HepG2 (cell line): ENCODE measurements around the gene PANK1. TPM values are rescaled to one million over a fixed set of nuclear protein-coding genes. Genes with fewer than 3 reads are reported as not detected.

Experiments used
- ATAC-seq: fragments of 200-7000 bp; cut with Tn5 transposase; 3 replicates; pipeline ENCODE4 v1.9.1; 2020; ENCODE audit warnings: mild to moderate bottlenecking, moderate library complexity
- BruUV-seq: library from RNA; stranded (reverse); fragments of 400-500 nt; replicated peaks from 2 replicates; lab custom pipeline; 2021; lab: Mats Ljungman, UMichigan
- CTCF ChIA-PET: fragments of 300-600 bp; formaldehyde crosslinking; extraction: SDS; loops from one replicate; lab custom pipeline; 2021; ENCODE audit warnings: low total read pairs, inconsistent platforms, low intra/inter-chr PET ratio; lab: Yijun Ruan, JAX
- POLR2A ChIA-PET: fragments of 350-600 bp; sonication (Branson Sonifier 250); formaldehyde crosslinking; loops from one replicate; lab custom pipeline; 2020; ENCODE audit warnings: antibody characterized with exemption, inconsistent platforms; lab: Yijun Ruan, JAX
- DNase-seq: peaks from one replicate; pipeline ENCODE4 v3.0.0-alpha.2; 2015; ENCODE audit warnings: low spot score
- FAIRE-seq: peaks from 3 replicates; lab custom pipeline; 2011; peaks lifted over from hg19 to GRCh38; lab: Jason Lieb, UNC
- H2AFZ ChIP-seq: one replicate; pipeline ENCODE4 v1.6.1; 2011; ENCODE audit warnings: low read length, inconsistent platforms
- H3K27ac ChIP-seq: fragments of 300-600 bp; 3 replicates; pipeline ENCODE4 v1.8.0; 2011; ENCODE audit warnings: mixed run types, mild to moderate bottlenecking, mixed read lengths, low read length, inconsistent platforms; ENCODE audit not compliant: insufficient read depth; ENCODE audit errors: extremely low read length
- H3K27me3 ChIP-seq, 2 experiments: fragments of 200-600 bp in 1 of 2; 2 replicates in 1 of 2; 3 replicates in 1 of 2; pipeline versions ENCODE4 v1.6.0 to v1.8.0; 2011; ENCODE audit warnings: low read length in 2 of 2, mild to moderate bottlenecking in 2 of 2, moderate library complexity in 2 of 2, inconsistent platforms in 1 of 2; ENCODE audit not compliant: insufficient read depth in 2 of 2, control insufficient read depth in 1 of 2
- H3K36me3 ChIP-seq, 2 experiments: fragments of 200-600 bp in 1 of 2; replicated peaks in 1 of 2; 2 replicates in 1 of 2; 3 replicates in 1 of 2; pipeline versions ENCODE4 v1.5.1 to v1.8.0; 2011; ENCODE audit warnings: low read length in 2 of 2, inconsistent platforms in 1 of 2; ENCODE audit not compliant: insufficient read depth in 2 of 2, control insufficient read depth in 1 of 2
- H3K4me1 ChIP-seq: 2 replicates; pipeline ENCODE4 v1.5.1; 2012; ENCODE audit warnings: low read length, inconsistent platforms; ENCODE audit not compliant: insufficient read depth
- H3K4me2 ChIP-seq: 2 replicates; pipeline ENCODE4 v1.6.0; 2011; ENCODE audit warnings: low read depth, low read length, inconsistent platforms
- H3K4me3 ChIP-seq, 3 experiments: fragments of 200-600 bp in 1 of 3; sonication (generic), shearing (Covaris generic) in 1 of 3; replicated peaks in 1 of 3; 2 replicates each; pipeline ENCODE4 v1.5.1; 2011 to 2016; ENCODE audit warnings: low read length in 3 of 3, inconsistent platforms in 2 of 3, low read depth in 2 of 3, mild to moderate bottlenecking in 2 of 3, control low read depth in 1 of 3, mixed read lengths in 1 of 3; ENCODE audit not compliant: insufficient read depth in 1 of 3
- H3K79me2 ChIP-seq: one replicate; pipeline ENCODE4 v1.6.1; 2011; ENCODE audit warnings: low read length, inconsistent platforms; ENCODE audit not compliant: insufficient read depth
- H3K9ac ChIP-seq: 2 replicates; pipeline ENCODE4 v1.6.0; 2011; ENCODE audit warnings: mild to moderate bottlenecking, low read depth, low read length, inconsistent platforms; ENCODE audit not compliant: insufficient read depth
- H3K9me3 ChIP-seq: 2 replicates; pipeline ENCODE4 v1.5.1; 2012; ENCODE audit warnings: mild to moderate bottlenecking, low read length
- H4K20me1 ChIP-seq: 2 replicates; pipeline ENCODE4 v1.6.0; 2011; ENCODE audit warnings: inconsistent platforms, mild to moderate bottlenecking, low read length, moderate library complexity; ENCODE audit not compliant: insufficient read depth
- GLI4 ChIP-seq: sonication (generic); formaldehyde crosslinking; IDR thresholded peaks from 2 replicates; pipeline ENCODE4 v1.5.1; 2020; ENCODE audit warnings: missing genetic modification reagents, mild to moderate bottlenecking, moderate library complexity, borderline replicate concordance
- MIER3 ChIP-seq: IDR thresholded peaks from 2 replicates; pipeline ENCODE4 v1.6.1; 2016; ENCODE audit warnings: missing compliant biosample characterization, borderline replicate concordance
- NCOA5 ChIP-seq: sonication (generic); formaldehyde crosslinking; IDR thresholded peaks from 2 replicates; pipeline ENCODE4 v1.4.0; 2020; ENCODE audit warnings: missing genetic modification reagents
- NR2F6 ChIP-seq, 2 experiments: IDR thresholded peaks; 2 replicates each; pipeline ENCODE4 v1.6.1; 2016; ENCODE audit warnings: antibody characterized with exemption in 1 of 2, mild to moderate bottlenecking in 1 of 2
- RAD21 ChIP-seq: fragments of 450-650 bp; formaldehyde crosslinking; IDR thresholded peaks from 2 replicates; pipeline ENCODE4 v1.5.0; 2020; ENCODE audit warnings: mild to moderate bottlenecking
- TBX3 ChIP-seq: fragments of 450-650 bp; IDR thresholded peaks from 2 replicates; pipeline ENCODE4 v1.6.1; 2017; ENCODE audit warnings: antibody characterized with exemption, mild to moderate bottlenecking, inconsistent platforms, borderline replicate concordance
- ZFP82 ChIP-seq: sonication (generic); formaldehyde crosslinking; IDR thresholded peaks from 2 replicates; pipeline ENCODE4 v1.5.1; 2020; ENCODE audit warnings: mild to moderate bottlenecking, missing genetic modification reagents, borderline replicate concordance
- ZFX ChIP-seq: sonication (generic); formaldehyde crosslinking; IDR thresholded peaks from 2 replicates; pipeline ENCODE4 v1.4.0; 2020; ENCODE audit warnings: mild to moderate bottlenecking, low read depth, missing genetic modification reagents, moderate library complexity
- ZNF143 ChIP-seq: sonication (generic); formaldehyde crosslinking; IDR thresholded peaks from 2 replicates; pipeline ENCODE4 v1.4.0; 2020; ENCODE audit warnings: missing genetic modification reagents
- ZNF557 ChIP-seq: sonication (generic); formaldehyde crosslinking; IDR thresholded peaks from 2 replicates; pipeline ENCODE4 v1.4.0; 2020; ENCODE audit warnings: missing genetic modification reagents
- ZNF577 ChIP-seq: sonication (generic); formaldehyde crosslinking; IDR thresholded peaks from 2 replicates; pipeline ENCODE4 v1.4.0; 2020; ENCODE audit warnings: mild to moderate bottlenecking, low read depth, missing genetic modification reagents, borderline replicate concordance
- ZNF580 ChIP-seq: IDR thresholded peaks from 2 replicates; pipeline ENCODE4 v1.6.1; 2016; ENCODE audit warnings: low read depth, borderline replicate concordance
- ZNF652 ChIP-seq: IDR thresholded peaks from 2 replicates; pipeline ENCODE4 v1.6.1; 2016; ENCODE audit warnings: low read depth, borderline replicate concordance
- WGBS: methylation state at CpG from one replicate; pipeline ENCODE4 v1.1.6; 2017; ENCODE audit warnings: low lambda C conversion rate; 5-methylcytosine and 5-hydroxymethylcytosine counted together
- in situ Hi-C: cut with HindIII; loops from 2 replicates; pipeline ENCODE4 v1.10.0; 2017; ENCODE audit warnings: low pct_unique_long_range_greater_than_20kb; ENCODE audit not compliant: extremely low pct_ligation_motif_present
- intact Hi-C: fragments of 100-400 bp; cut with micrococcal nuclease; formaldehyde crosslinking; loops from one replicate; pipeline ENCODE4 v1.10.0; 2022; ENCODE audit not compliant: unreplicated experiment
- polyA plus RNA-seq, 8 experiments: library from polyadenylated mRNA; depleted of rRNA in 3 of 8; stranded (reverse) in 7 of 8; unstranded in 1 of 8; fragments of >200 nt; fragmentation: Illumina TruSeq in 4 of 8; extraction: Trizol in 4 of 8; gene quantifications; 2 replicates each; pipeline versions ENCODE4 v1.2.1 to v1.2.3, GENCODE V29; 2011 to 2016; ENCODE audit warnings: low read depth in 4 of 8, missing spikeins in 1 of 8, mixed read lengths in 1 of 8; ENCODE audit not compliant: insufficient read depth in 1 of 8
- total RNA-seq, 5 experiments: library from RNA; depleted of rRNA; stranded (reverse); fragments of >200 nt; fragmentation: Illumina TruSeq; extraction: Trizol; gene quantifications; 2 replicates each; pipeline ENCODE4 v1.2.3, GENCODE V29; 2016; ENCODE audit warnings: low read depth in 1 of 5
- TF ChIP-seq, protein P1 (sequence below): sonication (generic); formaldehyde crosslinking; IDR thresholded peaks from 2 replicates; pipeline ENCODE4 v1.4.0; 2020; ENCODE audit warnings: missing genetic modification reagents
- TF ChIP-seq, protein P2 (sequence below): sonication (generic); formaldehyde crosslinking; IDR thresholded peaks from 2 replicates; pipeline ENCODE4 v1.8.0; 2022; ENCODE audit warnings: low read depth, missing genetic modification reagents

PANK1 gene
- total and polyA plus RNA-seq, 2 of the 13 experiments (the other 11 are each of a cell fraction or from before 2014, with no cell fraction given): 18.2 to 33.3 TPM

DNA sequence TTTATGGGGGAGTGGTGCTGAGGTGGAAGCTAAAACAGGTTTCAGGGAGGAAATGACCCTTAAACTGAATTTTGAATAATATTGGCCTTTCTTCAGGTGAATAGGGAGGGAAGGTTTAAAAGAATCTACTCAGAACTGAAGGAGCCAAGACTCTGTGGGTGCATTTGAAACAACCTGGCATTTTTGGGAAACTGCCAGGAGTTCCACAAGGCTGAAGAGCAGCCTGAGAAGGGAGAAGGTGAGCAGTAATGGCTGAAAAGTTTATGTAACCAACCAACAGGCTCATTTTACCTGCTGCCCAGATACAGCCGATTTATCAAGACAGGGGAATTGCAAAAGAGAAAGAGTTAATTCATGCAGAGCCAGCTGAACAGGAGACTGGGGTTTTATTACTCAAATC lies 4.0 kb upstream of the PANK1 start (continued):
- TF ChIP-seq MIER3 (CRISPR knock-in tag) (no peak), ZFX (CRISPR knock-in tag) (no peak), RAD21 (CRISPR knock-in tag) (no peak), ZNF143 (CRISPR knock-in tag) (no peak), ZNF577 (CRISPR knock-in tag) (no peak), TBX3 (no peak)
- TF ChIP-seq, protein P1, sequence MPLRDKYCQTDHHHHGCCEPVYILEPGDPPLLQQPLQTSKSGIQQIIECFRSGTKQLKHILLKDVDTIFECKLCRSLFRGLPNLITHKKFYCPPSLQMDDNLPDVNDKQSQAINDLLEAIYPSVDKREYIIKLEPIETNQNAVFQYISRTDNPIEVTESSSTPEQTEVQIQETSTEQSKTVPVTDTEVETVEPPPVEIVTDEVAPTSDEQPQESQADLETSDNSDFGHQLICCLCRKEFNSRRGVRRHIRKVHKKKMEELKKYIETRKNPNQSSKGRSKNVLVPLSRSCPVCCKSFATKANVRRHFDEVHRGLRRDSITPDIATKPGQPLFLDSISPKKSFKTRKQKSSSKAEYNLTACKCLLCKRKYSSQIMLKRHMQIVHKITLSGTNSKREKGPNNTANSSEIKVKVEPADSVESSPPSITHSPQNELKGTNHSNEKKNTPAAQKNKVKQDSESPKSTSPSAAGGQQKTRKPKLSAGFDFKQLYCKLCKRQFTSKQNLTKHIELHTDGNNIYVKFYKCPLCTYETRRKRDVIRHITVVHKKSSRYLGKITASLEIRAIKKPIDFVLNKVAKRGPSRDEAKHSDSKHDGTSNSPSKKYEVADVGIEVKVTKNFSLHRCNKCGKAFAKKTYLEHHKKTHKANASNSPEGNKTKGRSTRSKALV (CRISPR knock-in tag): no peak

- Histone ChIP-seq H3K79me2 (peaks cover 6% of the 10 kb centered on the region), H3K4me3 (no peak overlapping the region), H3K27ac (no peak overlapping the region), H4K20me1 (peaks cover 5% of the 10 kb centered on the region; the same call in 1 of the 2 replicates), H3K36me3 (no peaks in the 10 kb centered on the region; a peak in 1 of 5 replicates), H3K9me3 (peaks cover 6% of the 10 kb centered on the region), H3K4me1 (peaks cover 30% of the 10 kb centered on the region), H3K27me3 (no peaks in the 10 kb centered on the region)
- in situ Hi-C loops (loop anchor here (5.0 kb wide), 1 partner anchor 54 kb away; the partner anchor contains the start of gene KIF20B), intact Hi-C loops (no loop called here)
- no TSS peak for BruUV-seq
- POLR2A ChIA-PET: interaction anchor here (1.0 to 1.6 kb wide), 2 partner anchors 8 to 53 kb away, joined by 4 to 5 read pairs; partner anchors contain the start of gene KIF20B
- CTCF ChIA-PET: no interaction called here
- WGBS: 98% methylated on average over 3 of the region's 3 CpGs
- ATAC-seq (no peak), FAIRE-seq (no peak), DNase-seq (no peak)
- no peak for TF ChIP-seq ZNF580 (CRISPR knock-in tag)
- TF ChIP-seq, protein P2, sequence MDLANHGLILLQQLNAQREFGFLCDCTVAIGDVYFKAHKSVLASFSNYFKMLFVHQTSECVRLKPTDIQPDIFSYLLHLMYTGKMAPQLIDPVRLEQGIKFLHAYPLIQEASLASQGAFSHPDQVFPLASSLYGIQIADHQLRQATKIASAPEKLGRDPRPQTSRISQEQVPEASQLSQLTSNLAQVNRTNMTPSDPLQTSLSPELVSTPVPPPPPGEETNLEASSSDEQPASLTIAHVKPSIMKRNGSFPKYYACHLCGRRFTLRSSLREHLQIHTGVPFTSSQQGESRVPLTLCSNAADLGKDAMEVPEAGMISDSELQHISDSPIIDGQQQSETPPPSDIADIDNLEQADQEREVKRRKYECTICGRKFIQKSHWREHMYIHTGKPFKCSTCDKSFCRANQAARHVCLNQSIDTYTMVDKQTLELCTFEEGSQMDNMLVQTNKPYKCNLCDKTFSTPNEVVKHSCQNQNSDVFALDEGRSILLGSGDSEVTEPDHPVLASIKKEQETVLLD (CRISPR knock-in tag): no peak
- TF ChIP-seq ZNF652: no peak
- TF ChIP-seq ZFP82 (CRISPR knock-in tag): no peak
- no peak for TF ChIP-seq NCOA5 (CRISPR knock-in tag)
- no peak for TF ChIP-seq ZNF557 (CRISPR knock-in tag)
- TF ChIP-seq GLI4: no peak
- TF ChIP-seq NR2F6 (IDR thresholded peaks at IDR 0.05): no peak
- TF ChIP-seq NR2F6 (CRISPR knock-in tag; IDR thresholded peaks at IDR 0.05): no peak
- TF ChIP-seq, all 625 proteins: peak for 0
- no peak overlapping the region for H3K9ac ChIP-seq
- H3K4me2 ChIP-seq: no peak overlapping the region
- H2AFZ ChIP-seq: no peak overlapping the region
Measured at GRCh38 chr10:89648074-89648473, 3.0 kb upstream of the PANK1 start.
